ENCODE measurements around the gene PODN.

Gene PODN

DNA sequence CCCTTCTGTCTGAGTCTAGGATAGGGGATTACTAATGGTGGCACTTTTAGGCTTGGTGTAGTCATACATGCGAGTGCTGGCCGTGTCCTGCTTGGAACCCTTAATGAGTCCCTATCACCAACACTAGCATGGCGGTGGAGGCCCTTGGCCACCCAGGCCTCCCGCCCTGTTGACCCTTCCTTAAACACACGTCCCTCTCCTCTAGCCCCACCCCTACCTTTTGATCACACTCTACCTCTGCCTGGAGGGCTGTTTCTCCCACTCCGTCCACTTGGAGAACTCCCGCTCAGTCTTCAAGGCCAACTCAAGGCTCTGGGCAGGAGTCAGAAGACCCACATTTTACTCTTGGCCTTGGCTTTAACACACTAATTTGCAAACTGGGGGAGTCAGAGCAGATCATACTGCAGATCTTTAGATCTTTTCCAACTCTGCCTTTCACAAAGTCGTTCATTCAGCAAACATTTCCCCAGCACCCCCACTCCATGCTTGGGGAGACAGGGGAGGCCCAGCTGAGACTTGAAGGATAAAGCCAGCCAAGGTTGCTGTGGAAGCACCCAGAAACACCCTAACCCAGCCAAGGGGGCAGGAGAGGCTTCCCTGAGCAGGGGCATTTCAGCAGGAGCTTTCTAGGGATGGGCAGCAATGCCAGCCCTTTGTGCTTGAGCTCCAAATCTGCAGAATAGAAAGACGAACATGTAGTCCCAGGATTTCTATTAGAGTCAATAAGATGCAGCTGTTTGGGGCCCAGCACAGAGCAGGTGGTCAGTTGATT lies 1.9 kb downstream of the PODN start:
- ChIA-PET POLR2A (no interaction called here), CTCF (no interaction called here)
- 90% methylated on average over 8 of the region's 9 CpGs for WGBS (ENCODE audit: insufficient coverage)
- DNase-seq: no peak
- Histone ChIP-seq H3K9me3 (ENCODE audit: control extremely low read depth in 1 of 5, control insufficient read depth in 4 of 5, insufficient read depth in 2 of 5, low read depth in 1 of 5, low read length in 4 of 5) (no peaks in the 10 kb centered on the region), H3K4me3 (ENCODE audit: control insufficient read depth in 1 of 7, extremely low read depth in 1 of 7, insufficient read depth in 4 of 7, low read depth in 2 of 7, low read length in 6 of 7) (no peak overlapping the region), H3K27ac (ENCODE audit: insufficient read depth in 1 of 2, low read depth in 1 of 2, low read length in 2 of 2, poor library complexity in 1 of 2, severe bottlenecking in 2 of 2) (no peak overlapping the region), H3K4me1 (ENCODE audit: control extremely low read depth in 1 of 4, control insufficient read depth in 4 of 4, insufficient read depth in 4 of 4, low read length in 3 of 4) (peaks cover 0 to 19% (median 17%) of the 10 kb centered on the region in 4 experiments), H3K27me3 (replicated peaks in 2 of 5; ENCODE audit: control insufficient read depth in 4 of 5, insufficient read depth in 5 of 5, low read length in 4 of 5) (peaks cover 14 to 57% (median 28%) of the 10 kb centered on the region in 5 experiments), H3K36me3 (ENCODE audit: control insufficient read depth in 4 of 4, insufficient read depth in 4 of 4, low read length in 3 of 4) (no peaks in the 10 kb centered on the region)

DNA sequence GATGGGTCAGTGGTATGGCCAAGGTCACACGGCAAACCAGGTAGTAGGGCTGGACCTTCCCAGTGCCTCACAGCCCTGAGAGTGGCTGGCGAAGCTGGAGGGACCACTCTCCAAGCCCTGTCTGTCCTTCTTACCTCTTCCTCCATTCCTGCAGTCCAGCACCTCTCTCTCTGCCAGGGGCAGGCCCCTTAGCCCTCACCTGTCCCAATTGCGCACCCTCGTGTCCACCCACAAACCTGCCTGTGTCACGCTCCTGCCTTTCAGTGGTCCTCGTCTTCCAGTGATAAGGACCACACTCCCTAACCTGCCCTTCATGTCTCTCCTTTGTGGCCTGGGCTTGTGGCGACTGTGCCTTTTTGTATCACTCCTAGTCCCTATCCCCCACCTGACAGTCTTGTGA lies 3.4 kb downstream of the PODN start:
- no peaks in the 10 kb centered on the region for H3K9me3 ChIP-seq (ENCODE audit: control extremely low read depth in 1 of 5, control insufficient read depth in 4 of 5, insufficient read depth in 2 of 5, low read depth in 1 of 5, low read length in 4 of 5)
- H3K36me3 ChIP-seq (ENCODE audit: control insufficient read depth in 4 of 4, insufficient read depth in 4 of 4, low read length in 3 of 4): no peaks in the 10 kb centered on the region
- DNase-seq: no peak
- CTCF ChIA-PET: no interaction called here
- no peak overlapping the region for H3K4me3 ChIP-seq (ENCODE audit: control insufficient read depth in 1 of 7, extremely low read depth in 1 of 7, insufficient read depth in 4 of 7, low read depth in 2 of 7, low read length in 6 of 7)
- H3K4me1 ChIP-seq (ENCODE audit: control extremely low read depth in 1 of 4, control insufficient read depth in 4 of 4, insufficient read depth in 4 of 4, low read length in 3 of 4): peaks cover 0 to 19% (median 17%) of the 10 kb centered on the region in 4 experiments
- POLR2A ChIA-PET: no interaction called here
- H3K27me3 ChIP-seq (replicated peaks in 2 of 5; ENCODE audit: control insufficient read depth in 4 of 5, insufficient read depth in 5 of 5, low read length in 4 of 5): peaks cover 4 to 49% (median 23%) of the 10 kb centered on the region in 5 experiments
- 100% methylated on average over 7 of the region's 7 CpGs for WGBS (ENCODE audit: insufficient coverage)
- no peak overlapping the region for H3K27ac ChIP-seq (ENCODE audit: insufficient read depth in 1 of 2, low read depth in 1 of 2, low read length in 2 of 2, poor library complexity in 1 of 2, severe bottlenecking in 2 of 2)

DNA sequence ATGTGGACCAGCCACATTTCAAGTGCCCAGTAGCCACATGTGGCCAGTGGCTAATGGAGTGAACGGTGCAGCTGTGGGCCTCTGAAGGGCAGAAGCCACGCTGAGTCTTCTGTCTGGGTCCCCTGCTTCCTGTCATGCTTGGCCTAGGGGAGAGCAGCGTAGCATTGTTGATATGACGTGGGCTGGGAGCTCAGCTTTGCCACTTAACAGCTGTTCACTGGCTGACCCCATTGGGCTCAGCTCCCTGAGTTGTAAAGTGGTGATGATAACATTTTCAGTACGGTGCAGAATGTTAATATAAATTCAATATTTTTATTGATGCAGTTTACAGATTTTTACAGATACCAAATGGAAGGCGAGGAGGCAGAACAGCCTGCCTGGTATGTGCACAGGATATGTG lies 4.5 kb downstream of the PODN start:
- H3K4me1 ChIP-seq (ENCODE audit: control extremely low read depth in 1 of 4, control insufficient read depth in 4 of 4, insufficient read depth in 4 of 4, low read length in 3 of 4): peaks cover 0 to 17% (median 15%) of the 10 kb centered on the region in 4 experiments
- CTCF ChIA-PET: no interaction called here
- no peak overlapping the region for H3K4me3 ChIP-seq (ENCODE audit: control insufficient read depth in 1 of 7, extremely low read depth in 1 of 7, insufficient read depth in 4 of 7, low read depth in 2 of 7, low read length in 6 of 7)
- no peak for DNase-seq
- 95% methylated on average over 4 of the region's 6 CpGs for WGBS (ENCODE audit: insufficient coverage)
- peaks cover 4 to 38% (median 15%) of the 10 kb centered on the region in 5 experiments for H3K27me3 ChIP-seq (replicated peaks in 2 of 5; ENCODE audit: control insufficient read depth in 4 of 5, insufficient read depth in 5 of 5, low read length in 4 of 5)
- no peaks in the 10 kb centered on the region for H3K9me3 ChIP-seq (ENCODE audit: control extremely low read depth in 1 of 5, control insufficient read depth in 4 of 5, insufficient read depth in 2 of 5, low read depth in 1 of 5, low read length in 4 of 5)
- no peak overlapping the region for H3K27ac ChIP-seq (ENCODE audit: insufficient read depth in 1 of 2, low read depth in 1 of 2, low read length in 2 of 2, poor library complexity in 1 of 2, severe bottlenecking in 2 of 2)
- POLR2A ChIA-PET: no interaction called here
- H3K36me3 ChIP-seq (ENCODE audit: control insufficient read depth in 4 of 4, insufficient read depth in 4 of 4, low read length in 3 of 4): no peaks in the 10 kb centered on the region

DNA sequence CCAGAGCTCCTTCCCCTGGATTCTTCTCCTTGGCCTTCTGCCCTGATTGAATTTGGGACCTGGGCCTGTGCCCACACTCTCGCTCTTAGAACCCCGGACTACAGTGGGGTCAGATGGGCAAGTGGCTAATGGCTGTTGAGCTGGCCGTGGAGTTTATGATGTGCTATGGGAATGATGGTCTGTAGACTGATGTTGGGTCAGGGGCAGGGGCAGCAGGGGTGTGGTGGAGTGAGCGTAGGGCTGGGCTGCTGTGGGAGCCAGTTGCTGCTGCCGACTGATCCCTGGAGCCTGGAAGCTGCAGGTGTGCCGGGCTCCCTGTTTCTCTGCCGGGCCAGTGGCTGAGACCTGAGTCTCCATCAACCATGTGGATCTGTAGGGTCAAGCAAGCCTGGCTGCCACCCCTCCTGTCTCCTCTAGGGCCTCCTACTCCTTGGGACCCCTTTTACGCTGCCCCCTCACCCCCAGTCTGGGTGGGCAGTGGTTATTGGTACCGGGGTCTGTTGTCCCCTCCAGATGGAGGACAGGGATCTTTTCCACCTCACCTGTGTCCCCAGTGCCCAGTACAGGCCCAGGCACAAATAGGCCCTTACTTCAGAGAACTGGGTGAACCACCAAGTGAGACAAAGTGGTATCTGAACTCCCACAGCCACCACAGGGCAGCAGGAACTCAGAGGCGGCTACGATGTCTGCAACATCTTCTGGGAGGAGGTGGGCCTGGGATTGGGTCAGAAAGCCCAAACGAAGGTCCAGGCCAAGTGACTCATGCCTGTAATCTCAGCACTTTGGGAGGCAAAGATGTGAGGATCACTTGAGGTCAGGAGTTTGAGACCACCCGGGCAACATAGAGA lies 5.1 kb downstream of the PODN start:
- H3K27ac ChIP-seq (ENCODE audit: insufficient read depth in 1 of 2, low read depth in 1 of 2, low read length in 2 of 2, poor library complexity in 1 of 2, severe bottlenecking in 2 of 2): no peak overlapping the region
- H3K27me3 ChIP-seq (replicated peaks in 2 of 5; ENCODE audit: control insufficient read depth in 4 of 5, insufficient read depth in 5 of 5, low read length in 4 of 5): peaks cover 4 to 33% (median 11%) of the 10 kb centered on the region in 5 experiments
- H3K9me3 ChIP-seq (ENCODE audit: control extremely low read depth in 1 of 5, control insufficient read depth in 4 of 5, insufficient read depth in 2 of 5, low read depth in 1 of 5, low read length in 4 of 5): no peaks in the 10 kb centered on the region
- ChIA-PET CTCF (no interaction called here), POLR2A (no interaction called here)
- no peaks in the 10 kb centered on the region for H3K36me3 ChIP-seq (ENCODE audit: control insufficient read depth in 4 of 4, insufficient read depth in 4 of 4, low read length in 3 of 4)
- DNase-seq: no peak
- 96% methylated on average over 10 of the region's 13 CpGs for WGBS (ENCODE audit: insufficient coverage)
- no peak overlapping the region for H3K4me3 ChIP-seq (ENCODE audit: control insufficient read depth in 1 of 7, extremely low read depth in 1 of 7, insufficient read depth in 4 of 7, low read depth in 2 of 7, low read length in 6 of 7)
- peaks cover 0 to 11% (median 10%) of the 10 kb centered on the region in 4 experiments for H3K4me1 ChIP-seq (ENCODE audit: control extremely low read depth in 1 of 4, control insufficient read depth in 4 of 4, insufficient read depth in 4 of 4, low read length in 3 of 4)

DNA sequence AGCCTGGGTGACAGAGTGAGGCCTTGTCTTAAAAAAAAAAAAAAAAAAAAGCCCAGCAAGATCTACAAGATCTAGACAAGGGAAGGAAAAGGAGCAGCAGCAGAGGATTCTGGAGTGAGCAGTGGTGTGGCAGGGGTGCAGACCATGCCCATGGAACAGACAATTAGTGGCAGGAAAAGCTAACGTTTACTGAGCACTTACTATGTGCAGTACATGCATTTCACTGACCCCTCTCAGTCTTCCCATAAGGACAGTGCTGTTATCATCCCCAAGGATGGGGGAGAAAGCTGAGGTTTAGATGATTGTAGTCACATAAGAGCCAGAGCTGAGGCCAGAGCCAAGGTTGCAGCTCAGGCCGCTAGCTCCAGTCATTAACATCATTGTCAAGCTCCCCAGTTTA lies 5.9 kb downstream of the PODN start:
- no peak for DNase-seq
- Histone ChIP-seq H3K36me3 (ENCODE audit: control insufficient read depth in 4 of 4, insufficient read depth in 4 of 4, low read length in 3 of 4) (no peaks in the 10 kb centered on the region), H3K4me1 (ENCODE audit: control extremely low read depth in 1 of 4, control insufficient read depth in 4 of 4, insufficient read depth in 4 of 4, low read length in 3 of 4) (peaks cover 0 to 3% (median 2%) of the 10 kb centered on the region in 4 experiments), H3K4me3 (ENCODE audit: control insufficient read depth in 1 of 7, extremely low read depth in 1 of 7, insufficient read depth in 4 of 7, low read depth in 2 of 7, low read length in 6 of 7) (no peak overlapping the region), H3K27ac (ENCODE audit: insufficient read depth in 1 of 2, low read depth in 1 of 2, low read length in 2 of 2, poor library complexity in 1 of 2, severe bottlenecking in 2 of 2) (no peak overlapping the region), H3K27me3 (replicated peaks in 2 of 5; ENCODE audit: control insufficient read depth in 4 of 5, insufficient read depth in 5 of 5, low read length in 4 of 5) (peaks cover 4 to 25% (median 11%) of the 10 kb centered on the region in 5 experiments), H3K9me3 (ENCODE audit: control extremely low read depth in 1 of 5, control insufficient read depth in 4 of 5, insufficient read depth in 2 of 5, low read depth in 1 of 5, low read length in 4 of 5) (no peaks in the 10 kb centered on the region)
- WGBS (ENCODE audit: insufficient coverage): 100% methylated on average over 1 of the region's 2 CpGs
- ChIA-PET POLR2A (no interaction called here), CTCF (interaction anchor here (1.8 kb wide), 1 partner anchor 12 kb away, joined by 6 read pairs; no protein-coding TSS in a partner anchor)

DNA sequence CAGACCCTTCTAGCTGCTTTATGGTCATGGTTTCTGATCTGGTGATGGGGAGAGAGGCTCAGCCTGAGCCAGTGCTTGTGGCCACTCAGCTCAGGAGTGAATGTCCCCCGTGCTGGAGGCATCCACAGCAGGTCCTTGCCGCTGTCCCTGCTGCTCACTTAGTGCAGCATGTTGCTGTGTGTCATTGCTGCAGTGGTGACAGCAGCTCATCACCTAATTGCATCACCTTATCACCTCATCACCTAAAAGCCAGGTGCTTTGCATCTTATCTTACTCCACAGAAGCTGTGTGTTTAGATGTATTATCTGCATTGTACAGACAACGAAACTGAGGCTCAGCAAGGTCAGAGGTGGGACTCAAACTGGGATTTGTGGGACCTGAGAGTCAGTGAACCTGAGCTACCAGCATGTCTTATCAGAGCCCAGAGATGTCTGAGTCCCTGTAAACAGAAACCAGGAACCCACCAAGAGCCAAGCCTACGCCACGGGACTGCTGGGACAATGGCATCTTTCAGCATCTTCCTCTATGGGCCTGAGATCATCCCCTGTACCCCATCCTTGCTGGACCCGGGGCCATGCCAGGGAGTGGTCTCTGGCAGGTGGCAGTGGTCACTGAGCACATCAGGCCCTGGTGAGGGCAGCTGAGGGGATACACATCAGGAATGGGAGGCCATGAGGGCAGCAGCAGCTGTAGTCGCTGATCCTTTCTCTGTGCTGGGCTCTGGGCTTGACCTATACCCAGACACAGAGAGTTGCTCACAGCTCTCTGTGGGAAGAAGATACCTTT lies 6.5 kb downstream of the PODN start:
- H3K27me3 ChIP-seq (replicated peaks in 2 of 5; ENCODE audit: control insufficient read depth in 4 of 5, insufficient read depth in 5 of 5, low read length in 4 of 5): peaks cover 1 to 19% (median 7%) of the 10 kb centered on the region in 5 experiments
- no peaks in the 10 kb centered on the region for H3K4me1 ChIP-seq (ENCODE audit: control extremely low read depth in 1 of 4, control insufficient read depth in 4 of 4, insufficient read depth in 4 of 4, low read length in 3 of 4)
- no peak for DNase-seq
- no peaks in the 10 kb centered on the region for H3K9me3 ChIP-seq (ENCODE audit: control extremely low read depth in 1 of 5, control insufficient read depth in 4 of 5, insufficient read depth in 2 of 5, low read depth in 1 of 5, low read length in 4 of 5)
- 88% methylated on average over 4 of the region's 7 CpGs for WGBS (ENCODE audit: insufficient coverage)
- no peaks in the 10 kb centered on the region for H3K36me3 ChIP-seq (ENCODE audit: control insufficient read depth in 4 of 4, insufficient read depth in 4 of 4, low read length in 3 of 4)
- no peak overlapping the region for H3K4me3 ChIP-seq (ENCODE audit: control insufficient read depth in 1 of 7, extremely low read depth in 1 of 7, insufficient read depth in 4 of 7, low read depth in 2 of 7, low read length in 6 of 7)
- POLR2A ChIA-PET: interaction anchor here (0.6 kb wide), 1 partner anchor 106 kb away, joined by 4 read pairs; no protein-coding TSS in a partner anchor
- H3K27ac ChIP-seq (ENCODE audit: insufficient read depth in 1 of 2, low read depth in 1 of 2, low read length in 2 of 2, poor library complexity in 1 of 2, severe bottlenecking in 2 of 2): no peak overlapping the region
- CTCF ChIA-PET: interaction anchor here (1.8 kb wide), 1 partner anchor 11 kb away, joined by 6 read pairs; no protein-coding TSS in a partner anchor

Measured in common myeloid progenitor, CD34-positive (primary cell).